HEK293T (cell line): ENCODE measurements around the gene AGFG2.

Source experiments
- CTCF ChIA-PET: fragments of 350-600 bp; formaldehyde crosslinking; extraction: SDS; loops from one replicate; lab custom pipeline; 2021; ENCODE audit warnings: antibody characterized with exemption, inconsistent platforms; lab: Yijun Ruan, JAX
- POLR2A ChIA-PET: fragments of 350-600 bp; formaldehyde crosslinking; extraction: SDS; loops from one replicate; lab custom pipeline; 2020; ENCODE audit warnings: antibody characterized with exemption, inconsistent platforms; lab: Yijun Ruan, JAX
- DNase-seq: peaks from one replicate; pipeline ENCODE4 v3.0.0; 2012; ENCODE audit warnings: mixed read lengths; ENCODE audit errors: extremely low spot score
- ARNT ChIP-seq: fragments of 450-650 bp; IDR thresholded peaks from 2 replicates; pipeline ENCODE4 v1.6.1; 2017; ENCODE audit warnings: mild to moderate bottlenecking
- BHLHE40 ChIP-seq: fragments of 450-650 bp; IDR thresholded peaks from 2 replicates; pipeline ENCODE4 v1.6.1; 2016; ENCODE audit warnings: mild to moderate bottlenecking, moderate library complexity, borderline replicate concordance
- CTBP1 ChIP-seq: fragments of 450-650 bp; IDR thresholded peaks from 2 replicates; pipeline ENCODE4 v1.6.1; 2016; ENCODE audit warnings: borderline replicate concordance
- ELF4 ChIP-seq: fragments of 450-650 bp; IDR thresholded peaks from 2 replicates; pipeline ENCODE4 v1.6.1; 2017; ENCODE audit warnings: antibody characterized with exemption
- FOXA1 ChIP-seq: fragments of 450-650 bp; IDR thresholded peaks from 2 replicates; pipeline ENCODE4 v1.6.1; 2016; ENCODE audit warnings: mild to moderate bottlenecking
- FOXK2 ChIP-seq: fragments of 450-650 bp; IDR thresholded peaks from 2 replicates; pipeline ENCODE4 v1.6.1; 2016; ENCODE audit warnings: mild to moderate bottlenecking
- FOXM1 ChIP-seq: fragments of 450-650 bp; IDR thresholded peaks from 2 replicates; pipeline ENCODE4 v1.6.1; 2017; ENCODE audit warnings: mild to moderate bottlenecking, borderline replicate concordance
- HDGF ChIP-seq: fragments of 450-650 bp; IDR thresholded peaks from 2 replicates; pipeline ENCODE4 v1.6.1; 2017; ENCODE audit warnings: antibody characterized with exemption, borderline replicate concordance
- L3MBTL2 ChIP-seq: fragments of 450-650 bp; conservative IDR thresholded peaks from 2 replicates; pipeline ENCODE4 v1.6.1; 2016; ENCODE audit warnings: mild to moderate bottlenecking
- LEF1 ChIP-seq: fragments of 450-650 bp; IDR thresholded peaks from 2 replicates; pipeline ENCODE4 v1.6.1; 2017; ENCODE audit warnings: mild to moderate bottlenecking, borderline replicate concordance
- NFRKB ChIP-seq: fragments of 450-650 bp; IDR thresholded peaks from 2 replicates; pipeline ENCODE4 v1.6.1; 2016; ENCODE audit warnings: mild to moderate bottlenecking, moderate library complexity
- PKNOX1 ChIP-seq: fragments of 450-650 bp; IDR thresholded peaks from 2 replicates; pipeline ENCODE4 v1.6.1; 2016
- SP1 ChIP-seq: fragments of 450-650 bp; IDR thresholded peaks from 2 replicates; pipeline ENCODE4 v1.6.1; 2017
- SUZ12 ChIP-seq: fragments of 450-650 bp; IDR thresholded peaks from 2 replicates; pipeline ENCODE4 v1.6.1; 2016; ENCODE audit warnings: mild to moderate bottlenecking
- TARDBP ChIP-seq: fragments of 450-650 bp; IDR thresholded peaks from 2 replicates; pipeline ENCODE4 v1.6.1; 2016
- ZNF384 ChIP-seq: fragments of 450-650 bp; IDR thresholded peaks from 2 replicates; pipeline ENCODE4 v1.6.1; 2016

Gene AGFG2

GRCh38 chr7:100578246-100579183, 39.5 kb downstream of the AGFG2 start:
- no peak for DNase-seq
- no peak for TF ChIP-seq CTBP1
- TF ChIP-seq ARNT, result no peak
- TF ChIP-seq SUZ12, result no peak
- TF ChIP-seq FOXK2, result no peak
- TF ChIP-seq ELF4, result no peak
- TF ChIP-seq SP1, result no peak
- no peak for TF ChIP-seq LEF1
- TF ChIP-seq FOXA1, result no peak
- TF ChIP-seq L3MBTL2, result no peak
- TF ChIP-seq FOXM1, result no peak
- no peak for TF ChIP-seq NFRKB
- TF ChIP-seq PKNOX1, result no peak
- TF ChIP-seq ZNF384, result no peak
- TF ChIP-seq TARDBP, result no peak
- no peak for TF ChIP-seq BHLHE40
- TF ChIP-seq HDGF, result no peak
- ChIA-PET POLR2A (interaction anchor here (1.8 kb wide), 1 partner anchor 127 kb away, joined by 5 read pairs; the partner anchor contains the start of gene POP7), CTCF (interaction anchor here (0.6 kb wide), 1 partner anchor 9 kb away, joined by 3 read pairs; no protein-coding TSS in a partner anchor)

GRCh38 chr7:100580466-100581283, 41.7 kb downstream of the AGFG2 start:
- POLR2A ChIA-PET, result no interaction called here
- CTCF ChIA-PET, result no interaction called here

DNA sequence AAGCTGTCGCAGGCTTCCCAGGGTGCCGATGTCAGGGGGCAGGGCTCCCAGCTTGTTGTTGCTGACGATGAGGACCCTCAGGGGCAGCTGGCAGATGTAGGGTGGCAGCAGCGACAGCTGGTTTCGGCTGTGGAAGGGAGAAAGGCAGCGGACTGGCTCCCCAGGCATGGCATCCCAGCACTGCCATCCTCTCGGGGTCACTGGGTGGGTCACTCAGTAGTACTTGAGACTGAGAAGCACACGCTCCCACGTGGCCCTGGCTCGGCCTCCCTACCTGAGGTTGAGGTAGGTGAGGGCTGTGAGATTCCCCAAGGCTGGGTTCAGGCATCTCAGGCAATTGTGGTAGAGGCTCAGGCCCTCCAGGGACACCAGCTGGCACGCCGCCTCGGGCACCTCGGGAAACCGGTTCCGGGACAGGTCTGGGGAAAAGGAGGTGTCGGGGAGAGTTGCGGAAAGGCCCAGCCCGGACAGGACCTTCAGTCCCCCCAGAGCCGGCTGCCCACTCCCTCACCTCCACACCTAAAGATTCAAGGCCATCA, 43.1 kb downstream of the AGFG2 start:
- ChIA-PET CTCF (no interaction called here), POLR2A (no interaction called here)
- TF ChIP-seq ZNF384 (no peak), SUZ12 (no peak), PKNOX1 (no peak), TARDBP (no peak)

More at GRCh38 chr7:100580466-100581283, 41.7 kb downstream of the AGFG2 start:
- TF ChIP-seq ELF4, result no peak
- TF ChIP-seq SUZ12, result no peak
- peak; percentile 88 for TF ChIP-seq TARDBP
- DNase-seq, result no peak

GRCh38 chr7:100582650-100583049, 43.6 kb downstream of the AGFG2 start:
- DNase-seq, result no peak
- ChIA-PET CTCF (no interaction called here), POLR2A (no interaction called here)
- TF ChIP-seq ZNF384 (no peak), L3MBTL2 (no peak), PKNOX1 (no peak), FOXA1 (no peak), TARDBP (no peak), HDGF (no peak), SP1 (no peak), NFRKB (no peak), BHLHE40 (no peak), FOXM1 (no peak), LEF1 (no peak), ARNT (no peak), ELF4 (no peak), SUZ12 (no peak), FOXK2 (no peak), CTBP1 (no peak)

More for the DNA sequence above, 43.1 kb downstream of the AGFG2 start:
- DNase-seq, result no peak

DNA sequence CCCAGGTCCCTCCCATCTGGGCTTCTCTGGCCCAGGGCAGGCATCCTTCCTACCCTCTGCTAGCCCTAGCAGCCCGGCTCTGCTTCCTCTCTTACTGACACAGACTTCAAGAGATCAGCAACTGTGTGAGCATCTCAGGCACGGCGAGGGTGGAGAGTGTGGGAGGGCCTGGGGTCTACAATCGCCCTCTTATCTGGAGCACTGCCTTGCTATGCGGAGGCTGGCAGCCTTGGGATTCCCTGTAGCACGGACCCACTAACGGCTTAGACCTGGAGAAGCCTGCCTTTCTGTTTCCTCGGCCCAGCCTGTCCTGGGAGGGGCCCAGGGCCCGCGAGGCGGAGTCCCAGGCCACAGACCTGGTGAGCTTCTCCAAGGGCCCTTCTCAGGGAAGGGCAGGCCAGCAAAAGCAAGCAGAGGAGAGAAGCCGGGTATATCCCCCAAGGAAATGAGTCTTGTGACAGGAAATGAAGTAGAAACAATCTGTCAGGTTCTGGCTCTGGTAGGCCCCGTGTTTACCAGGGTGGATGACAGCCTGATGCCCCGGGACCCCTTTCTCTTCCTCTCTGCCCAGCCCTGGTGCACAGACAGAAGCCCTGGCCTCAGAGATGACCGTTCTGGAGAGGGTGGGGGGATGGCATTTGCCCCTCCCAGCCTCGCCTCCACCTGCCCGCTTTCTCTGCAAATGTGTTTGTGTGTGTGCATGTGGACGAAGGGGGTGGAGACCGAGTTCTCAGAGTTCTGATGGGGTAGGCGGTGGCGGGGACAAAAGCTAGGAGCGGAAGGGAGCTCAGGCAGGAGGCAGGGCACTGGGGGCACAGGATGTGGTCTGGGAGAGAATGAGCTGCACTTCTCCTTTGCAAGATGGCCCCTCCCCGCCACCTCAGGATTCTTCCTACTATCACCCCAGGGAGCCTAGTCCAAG, 44.4 kb downstream of the AGFG2 start:
- DNase-seq, result no peak
- ChIA-PET POLR2A (interaction anchor here (1.0 to 1.7 kb wide), 2 partner anchors 14 to 306 kb away, joined by 3 to 5 read pairs; partner anchors contain the start of gene UFSP1), CTCF (interaction anchor here (1.2 kb wide), 1 partner anchor 18 kb away, joined by 3 read pairs; no protein-coding TSS in a partner anchor)
- TF ChIP-seq HDGF (no peak), LEF1 (no peak), CTBP1 (no peak), FOXK2 (no peak), NFRKB (no peak), FOXM1 (no peak), FOXA1 (no peak), BHLHE40 (no peak), ZNF384 (no peak), ELF4 (no peak), PKNOX1 (no peak), SP1 (no peak), ARNT (no peak), SUZ12 (no peak), TARDBP (no peak), L3MBTL2 (no peak)
